PC-9 (cell line): Measurements from ENCODE around the gene NR2C1.

Experiments used
- EZH2 ChIP-seq: fragments of 200-600 bp; sonication (generic); IDR thresholded peaks from 2 replicates; pipeline ENCODE4 v1.8.0; 2017; ENCODE audit warnings: antibody characterized with exemption, low read depth
- TF ChIP-seq, protein P1 (sequence below): fragments of 200-600 bp; sonication (generic); conservative IDR thresholded peaks from 2 replicates; pipeline ENCODE4 v1.6.1; 2017; ENCODE audit warnings: mixed run types, antibody characterized with exemption, mild to moderate bottlenecking, moderate library complexity

- TF ChIP-seq, protein P1, sequence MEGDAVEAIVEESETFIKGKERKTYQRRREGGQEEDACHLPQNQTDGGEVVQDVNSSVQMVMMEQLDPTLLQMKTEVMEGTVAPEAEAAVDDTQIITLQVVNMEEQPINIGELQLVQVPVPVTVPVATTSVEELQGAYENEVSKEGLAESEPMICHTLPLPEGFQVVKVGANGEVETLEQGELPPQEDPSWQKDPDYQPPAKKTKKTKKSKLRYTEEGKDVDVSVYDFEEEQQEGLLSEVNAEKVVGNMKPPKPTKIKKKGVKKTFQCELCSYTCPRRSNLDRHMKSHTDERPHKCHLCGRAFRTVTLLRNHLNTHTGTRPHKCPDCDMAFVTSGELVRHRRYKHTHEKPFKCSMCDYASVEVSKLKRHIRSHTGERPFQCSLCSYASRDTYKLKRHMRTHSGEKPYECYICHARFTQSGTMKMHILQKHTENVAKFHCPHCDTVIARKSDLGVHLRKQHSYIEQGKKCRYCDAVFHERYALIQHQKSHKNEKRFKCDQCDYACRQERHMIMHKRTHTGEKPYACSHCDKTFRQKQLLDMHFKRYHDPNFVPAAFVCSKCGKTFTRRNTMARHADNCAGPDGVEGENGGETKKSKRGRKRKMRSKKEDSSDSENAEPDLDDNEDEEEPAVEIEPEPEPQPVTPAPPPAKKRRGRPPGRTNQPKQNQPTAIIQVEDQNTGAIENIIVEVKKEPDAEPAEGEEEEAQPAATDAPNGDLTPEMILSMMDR, result no peak
- no peak for TF ChIP-seq EZH2
Observed at GRCh38 chr12:95066091-95066855, 7.1 kb downstream of the NR2C1 start.
